Raji (cell line): ENCODE measurements around the gene PECR.

ENCODE experiments used
- POLR2A ChIP-seq: IDR thresholded peaks from 2 replicates; pipeline ENCODE4 v1.6.1; 2011; ENCODE audit warnings: low read depth, low read length, control low read depth; ENCODE audit not compliant: insufficient read depth

PECR gene

GRCh38 chr2:216064014-216064630, 17.5 kb downstream of the PECR start:
- TF ChIP-seq POLR2A = no peak

GRCh38 chr2:216059233-216059834, 22.3 kb downstream of the PECR start:
- TF ChIP-seq POLR2A = no peak

DNA sequence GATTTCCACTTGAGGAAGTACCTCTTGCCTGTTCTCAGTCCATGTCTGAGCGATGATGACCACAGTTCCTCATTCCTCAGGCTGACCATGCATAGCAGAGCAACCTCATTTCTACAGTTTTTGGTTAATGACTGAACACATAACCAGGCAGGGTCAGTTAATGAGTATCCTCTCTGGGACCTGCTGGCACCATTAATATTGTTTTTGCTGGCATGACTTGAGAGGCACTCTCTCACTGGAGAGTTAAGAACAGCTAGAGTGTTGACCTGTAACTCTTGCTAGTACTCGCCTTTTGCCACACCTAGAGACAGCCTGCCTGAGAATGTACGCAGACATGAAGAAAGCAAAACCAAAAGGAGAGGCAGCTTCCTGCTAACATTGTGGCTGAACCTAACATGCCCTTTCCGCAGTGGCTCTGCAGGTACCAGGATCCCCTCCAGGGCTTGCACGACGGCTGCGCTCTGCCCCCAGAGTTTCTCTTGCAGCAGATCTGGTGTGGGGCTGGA, 23.9 kb downstream of the PECR start:
- TF ChIP-seq POLR2A = no peak

GRCh38 chr2:216056739-216057138, 24.9 kb downstream of the PECR start:
- TF ChIP-seq POLR2A = no peak

DNA sequence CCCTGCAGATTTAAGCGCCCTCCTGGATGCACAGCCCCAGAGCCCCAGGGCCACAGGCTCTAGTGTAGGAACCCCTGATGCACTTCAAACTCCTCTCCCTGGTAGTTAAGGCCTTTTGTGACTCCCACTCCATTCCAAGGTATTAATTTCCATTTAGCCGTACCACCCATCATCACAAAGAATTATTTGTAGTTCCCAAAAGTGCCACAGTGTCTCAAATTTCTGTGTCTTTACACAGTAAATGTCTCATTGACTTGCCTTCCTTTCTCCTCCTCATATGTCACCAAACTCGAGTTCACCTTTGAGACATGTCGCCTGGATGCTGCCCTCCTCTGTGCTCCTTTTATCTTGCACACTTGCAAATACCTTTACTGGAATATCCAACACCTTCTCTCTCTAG, 25.9 kb downstream of the PECR start:
- no peak for TF ChIP-seq POLR2A

GRCh38 chr2:216052420-216052819, 29.2 kb downstream of the PECR start:
- no peak for TF ChIP-seq POLR2A

DNA sequence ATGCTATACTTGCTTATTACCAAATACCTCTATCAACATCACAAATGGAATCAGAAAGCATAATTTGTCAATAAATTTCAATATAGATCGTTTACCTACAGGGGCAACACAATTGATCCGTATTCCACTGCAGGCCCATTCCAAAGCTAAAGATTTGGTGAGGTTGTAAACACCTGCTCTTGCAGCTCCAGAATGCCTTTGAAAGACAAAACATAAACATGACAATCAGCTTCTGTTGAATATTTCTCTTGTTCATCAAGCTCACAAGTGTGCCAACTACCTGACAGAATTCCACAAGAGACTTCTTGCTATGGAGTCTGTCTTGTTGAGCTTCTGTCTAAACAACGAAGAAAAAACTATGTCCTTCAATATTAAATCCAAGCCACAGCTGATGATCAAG, 30.3 kb downstream of the PECR start:
- no peak for TF ChIP-seq POLR2A

- no peak for TF ChIP-seq POLR2A
These were observed 32.2 kb downstream of the PECR start for GRCh38 chr2:216049452-216049851.

- TF ChIP-seq POLR2A = no peak
These were observed 34.2 kb downstream of the PECR start for GRCh38 chr2:216047397-216047796.

DNA sequence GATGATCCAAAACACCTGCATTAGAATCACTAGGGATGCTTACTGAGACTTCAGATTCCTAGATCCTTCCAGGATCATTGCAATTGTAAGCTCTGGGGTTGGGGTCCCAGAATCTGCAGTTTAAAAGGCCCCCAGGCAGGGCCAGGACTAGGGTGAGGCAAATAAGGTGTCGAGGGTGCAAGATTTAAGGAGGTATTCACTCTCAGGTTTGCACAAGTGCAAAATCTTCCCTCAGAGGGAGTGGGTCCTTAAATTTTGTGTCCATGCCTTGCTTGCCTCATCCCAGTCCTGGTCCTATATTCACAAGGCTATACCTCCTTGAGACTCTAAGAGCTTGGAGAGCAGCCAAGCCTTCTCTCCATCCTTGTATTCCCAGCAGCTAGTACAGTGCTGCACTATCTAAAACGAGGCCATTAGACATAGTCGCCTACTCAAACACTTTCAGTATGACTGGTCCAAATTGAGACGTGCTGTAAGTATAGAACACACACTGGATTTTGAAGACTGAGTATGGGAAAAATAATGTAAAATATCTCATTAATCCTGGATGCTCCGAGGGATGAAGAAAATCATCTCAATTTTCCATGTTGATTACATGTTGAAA, 36.6 kb downstream of the PECR start:
- TF ChIP-seq POLR2A = no peak

DNA sequence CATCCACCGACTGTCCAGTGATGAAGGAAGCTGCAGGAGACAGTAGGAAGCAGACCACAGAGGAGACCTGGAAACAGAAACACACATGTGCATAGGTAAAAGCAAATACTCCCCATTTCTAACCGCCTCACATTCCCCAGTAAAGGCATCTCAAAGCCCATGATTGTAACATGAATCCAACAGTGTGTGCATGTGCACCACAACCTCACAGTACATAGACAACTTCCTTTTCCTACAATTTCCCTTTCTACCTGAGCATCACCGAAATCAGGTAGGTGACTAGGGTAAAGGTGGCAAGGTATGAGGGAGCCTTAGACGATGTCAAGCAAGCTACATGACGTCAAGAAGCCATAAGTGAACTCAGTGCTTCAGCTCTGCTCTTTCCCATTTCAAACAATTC, 37.7 kb downstream of the PECR start:
- no peak for TF ChIP-seq POLR2A

- no peak for TF ChIP-seq POLR2A
These were observed 40.2 kb downstream of the PECR start for GRCh38 chr2:216041438-216041837.

DNA sequence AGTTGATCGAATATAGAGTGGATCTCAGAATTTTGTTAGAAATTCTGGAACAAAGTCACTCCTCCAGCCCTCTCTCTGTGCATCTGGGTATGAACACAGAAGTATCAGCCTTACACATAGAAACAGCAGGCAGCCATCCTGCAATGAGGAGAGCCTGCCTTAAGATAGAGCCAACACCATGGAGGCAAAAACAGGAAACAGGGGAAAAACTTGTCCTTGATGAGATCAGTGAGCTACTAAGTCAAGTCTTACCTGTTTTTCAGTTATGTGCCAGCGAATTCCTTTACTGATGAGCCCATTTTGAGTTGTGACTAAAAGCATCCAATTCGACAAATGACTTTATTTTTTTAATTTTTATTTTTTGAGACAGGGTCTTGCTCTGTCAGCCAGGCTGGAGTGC, 41.7 kb downstream of the PECR start:
- TF ChIP-seq POLR2A = no peak

DNA sequence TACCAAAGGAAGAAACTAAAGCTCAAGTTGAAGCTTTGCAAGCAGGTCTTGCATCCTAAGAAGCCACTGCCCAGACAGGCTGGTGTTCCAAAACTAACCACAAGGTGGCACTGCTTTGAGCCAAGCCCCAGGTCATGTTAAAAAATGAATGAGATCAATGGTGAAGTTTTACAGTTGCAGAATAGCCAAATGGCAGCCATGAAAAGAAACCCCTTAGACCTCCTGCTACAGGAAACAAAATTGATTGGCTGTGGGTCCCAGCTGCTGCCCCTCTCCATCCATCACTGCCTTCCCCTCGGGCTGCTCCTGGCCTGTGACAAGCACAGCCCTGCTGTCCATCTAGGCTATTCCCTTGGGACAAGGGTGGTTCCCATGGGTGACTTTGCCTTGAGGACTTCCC, 47.5 kb downstream of the PECR start:
- no peak for TF ChIP-seq POLR2A

GRCh38 chr2:216033403-216033802, 48.2 kb downstream of the PECR start:
- no peak for TF ChIP-seq POLR2A

- no peak for TF ChIP-seq POLR2A
These were observed 49.5 kb downstream of the PECR start for GRCh38 chr2:216031960-216032689.
